Endothelial cell of umbilical vein (primary cell): ENCODE measurements around the gene RAB14.

ENCODE experiments used
- JUN ChIP-seq: IDR thresholded peaks from 2 replicates; pipeline ENCODE4 v1.6.1; 2011; ENCODE audit warnings: borderline replicate concordance, low read depth; ENCODE audit not compliant: insufficient read length, insufficient read depth
- TF ChIP-seq, protein P1 (sequence below), 2 donors: IDR thresholded peaks; 1 replicate in 1 of 2; 2 replicates in 1 of 2; pipeline ENCODE4 v1.5.1; 2011; ENCODE audit warnings: low read length in 2 of 2, mild to moderate bottlenecking in 2 of 2, moderate library complexity in 2 of 2, control low read depth in 1 of 2, inconsistent platforms in 1 of 2, low read depth in 1 of 2; ENCODE audit not compliant: insufficient read depth in 1 of 2; ENCODE audit errors: extremely low read depth in 1 of 2

GRCh38 chr9:121182101-121182836 is 19.4 kb downstream of the RAB14 start:
- no peak for TF ChIP-seq JUN
- TF ChIP-seq, protein P1, sequence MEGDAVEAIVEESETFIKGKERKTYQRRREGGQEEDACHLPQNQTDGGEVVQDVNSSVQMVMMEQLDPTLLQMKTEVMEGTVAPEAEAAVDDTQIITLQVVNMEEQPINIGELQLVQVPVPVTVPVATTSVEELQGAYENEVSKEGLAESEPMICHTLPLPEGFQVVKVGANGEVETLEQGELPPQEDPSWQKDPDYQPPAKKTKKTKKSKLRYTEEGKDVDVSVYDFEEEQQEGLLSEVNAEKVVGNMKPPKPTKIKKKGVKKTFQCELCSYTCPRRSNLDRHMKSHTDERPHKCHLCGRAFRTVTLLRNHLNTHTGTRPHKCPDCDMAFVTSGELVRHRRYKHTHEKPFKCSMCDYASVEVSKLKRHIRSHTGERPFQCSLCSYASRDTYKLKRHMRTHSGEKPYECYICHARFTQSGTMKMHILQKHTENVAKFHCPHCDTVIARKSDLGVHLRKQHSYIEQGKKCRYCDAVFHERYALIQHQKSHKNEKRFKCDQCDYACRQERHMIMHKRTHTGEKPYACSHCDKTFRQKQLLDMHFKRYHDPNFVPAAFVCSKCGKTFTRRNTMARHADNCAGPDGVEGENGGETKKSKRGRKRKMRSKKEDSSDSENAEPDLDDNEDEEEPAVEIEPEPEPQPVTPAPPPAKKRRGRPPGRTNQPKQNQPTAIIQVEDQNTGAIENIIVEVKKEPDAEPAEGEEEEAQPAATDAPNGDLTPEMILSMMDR (IDR thresholded peaks at IDR 0.05; ENCODE audit: extremely low read depth in 1 of 2, insufficient read depth in 1 of 2, low read depth in 1 of 2, low read length in 2 of 2) = no peak
